GM18508 (cell line): Measurements from ENCODE around the gene CYTIP.

Experiments used
- ATAC-seq: cut with Tn5 transposase; IDR thresholded peaks from one replicate; pipeline ENCODE4 v1.9.1; 2021; ENCODE audit warnings: moderate number of reproducible peaks; ENCODE audit not compliant: insufficient read depth, unreplicated experiment

Gene CYTIP

DNA sequence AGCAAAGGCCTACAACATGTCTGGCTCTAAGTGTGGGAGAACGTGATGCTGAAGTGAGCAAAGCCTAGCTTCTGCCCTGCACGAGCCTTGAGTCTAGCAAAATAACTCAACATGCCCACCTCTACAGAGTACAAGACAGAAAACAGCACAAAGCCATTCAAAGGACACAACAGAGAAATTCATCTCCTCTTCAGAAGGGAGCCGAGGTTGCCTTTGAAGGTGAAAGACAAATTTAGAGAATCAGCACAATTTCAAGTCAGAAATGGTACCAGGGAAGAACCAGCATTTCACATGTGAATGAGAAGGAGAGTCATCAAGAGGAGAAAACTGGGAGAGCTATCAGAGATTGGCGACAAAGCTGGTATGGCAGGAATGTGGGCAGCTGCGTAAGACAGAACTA is 21.7 kb upstream of the CYTIP start:
- ATAC-seq, result no peak

DNA sequence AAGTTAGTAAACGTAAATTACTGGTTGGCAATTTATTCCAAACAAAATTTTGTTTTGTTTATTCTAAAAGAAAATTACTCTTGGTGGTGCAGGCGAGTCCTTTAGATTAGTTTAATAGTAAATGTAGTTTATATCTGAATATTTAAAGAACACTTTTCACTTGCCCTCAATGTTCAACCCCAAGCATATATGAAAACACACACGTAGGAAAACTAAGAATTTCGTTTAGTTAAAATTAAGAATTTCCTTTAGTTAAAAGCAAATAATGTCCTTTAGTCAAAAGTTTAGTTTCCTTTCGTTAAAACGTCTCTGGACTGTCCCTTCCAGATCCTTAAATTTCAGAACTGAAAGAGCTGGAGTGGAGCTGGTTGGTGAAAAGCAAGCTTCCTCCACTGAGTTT is 19.1 kb upstream of the CYTIP start:
- no peak for ATAC-seq

DNA sequence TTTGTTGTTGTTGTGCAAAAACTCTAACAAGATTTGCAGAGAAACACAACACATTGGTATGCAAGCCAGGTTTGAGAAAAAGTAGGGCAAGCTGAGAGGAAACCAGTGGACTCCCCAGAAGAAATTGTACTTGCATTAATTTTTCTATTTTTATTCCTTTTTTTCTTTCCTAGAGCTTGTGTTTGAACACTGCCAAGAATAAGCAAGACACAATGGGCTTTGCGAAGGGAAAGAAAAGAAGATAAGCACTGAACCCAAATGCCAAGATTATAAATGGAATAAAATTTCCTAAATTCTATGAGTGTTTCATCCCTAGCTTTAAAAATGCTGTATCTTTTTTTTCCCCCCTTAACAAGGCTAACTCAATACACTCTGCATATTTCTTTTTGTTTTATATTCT is 17.0 kb upstream of the CYTIP start:
- no peak for ATAC-seq

DNA sequence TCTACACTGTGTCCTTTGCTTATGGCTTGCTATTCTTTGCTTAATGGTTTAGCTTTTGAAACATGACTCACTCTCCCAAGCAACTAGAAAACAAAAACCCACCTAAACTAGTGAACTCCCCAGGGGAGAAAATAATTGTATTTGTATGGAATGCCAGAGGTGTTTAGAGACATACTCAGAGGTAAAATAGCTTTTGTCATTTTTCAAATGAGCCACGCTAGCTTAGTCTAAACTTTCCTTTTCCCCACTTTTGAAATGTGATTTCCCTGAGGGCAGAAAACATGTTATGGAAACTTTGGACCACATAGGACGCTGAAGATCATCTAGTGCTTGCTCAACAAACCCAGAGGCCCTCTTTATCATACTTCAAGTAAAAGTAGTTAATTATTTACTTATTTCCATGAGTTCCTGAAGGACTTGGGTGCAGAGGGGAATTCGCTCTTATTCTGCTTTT is 16.5 kb upstream of the CYTIP start:
- no peak for ATAC-seq

DNA sequence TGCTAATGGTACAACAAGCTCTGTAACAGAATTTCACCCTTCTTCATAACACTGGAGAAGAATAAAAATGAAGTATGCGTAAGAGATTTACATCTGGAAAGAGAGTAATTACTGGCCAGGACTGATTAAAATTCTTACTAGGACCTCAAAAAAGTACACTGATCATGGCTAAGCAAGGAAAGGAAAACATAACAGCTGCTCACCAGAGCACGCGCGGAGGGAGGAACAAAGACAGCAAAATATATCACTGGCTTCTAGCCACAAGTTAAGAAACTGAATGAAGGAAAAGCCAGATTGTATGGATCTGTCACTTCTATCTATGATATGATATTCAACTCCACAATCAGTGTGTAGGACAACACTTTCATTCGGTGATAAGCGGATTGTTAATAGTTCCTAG is 15.6 kb upstream of the CYTIP start:
- no peak for ATAC-seq

DNA sequence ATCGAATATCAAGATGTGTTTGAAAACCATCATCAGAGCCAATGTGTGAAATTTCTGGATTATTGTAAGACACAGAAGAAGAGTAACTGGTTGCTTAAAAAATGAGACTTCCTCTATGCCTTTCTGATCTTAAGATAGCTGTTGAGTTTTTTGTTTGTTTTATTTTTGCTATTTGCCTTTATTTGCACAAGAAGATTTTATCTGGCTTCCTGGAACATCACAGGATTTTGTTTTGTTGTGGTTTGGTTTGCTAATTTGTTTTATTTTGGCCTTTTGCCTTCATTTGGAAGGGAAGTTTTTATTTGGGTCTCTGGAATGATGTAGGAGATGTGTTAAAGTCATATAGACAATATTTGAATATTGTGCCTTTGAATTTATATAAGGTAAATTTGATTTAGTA is 3.9 kb upstream of the CYTIP start:
- no peak for ATAC-seq

DNA sequence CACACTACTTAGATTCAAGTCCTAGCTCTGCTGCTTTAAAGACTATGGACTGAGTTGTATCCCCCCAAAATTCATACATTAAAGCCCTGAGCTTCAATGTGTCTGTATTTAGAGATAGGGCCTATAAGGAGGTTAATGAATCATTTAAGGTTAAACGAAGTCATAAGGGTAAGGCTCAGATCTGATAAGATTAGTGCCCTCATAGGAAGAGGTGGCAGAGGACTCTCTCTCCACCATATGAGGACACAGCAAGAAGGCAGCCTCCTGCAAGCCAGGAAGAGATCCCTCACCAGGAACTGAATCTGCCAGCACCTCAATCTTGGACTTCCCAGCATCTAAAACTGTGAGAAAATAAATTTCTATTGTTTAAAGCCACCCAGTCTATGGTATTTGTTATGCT is 3.1 kb upstream of the CYTIP start:
- no peak for ATAC-seq

DNA sequence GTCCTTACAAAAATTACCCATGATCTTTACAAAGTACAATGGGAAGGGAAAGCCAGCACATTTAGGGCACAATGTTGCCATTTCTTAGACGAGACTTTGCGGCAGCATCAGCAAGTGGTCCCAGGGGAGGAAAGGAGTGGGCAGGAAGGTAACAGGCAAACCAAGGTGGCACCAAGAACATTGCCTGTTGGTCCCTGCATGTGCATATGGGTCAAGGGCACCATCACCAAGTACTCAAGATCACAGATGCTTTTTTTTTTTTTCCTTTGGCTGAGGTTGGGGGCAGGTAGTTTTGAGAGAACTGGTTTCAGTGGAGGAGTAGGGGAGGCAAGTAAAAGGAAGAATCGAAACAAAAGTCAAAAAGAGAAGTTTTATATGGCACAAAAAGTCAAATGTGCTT is 752 bp upstream of the CYTIP start:
- ATAC-seq, result no peak

DNA sequence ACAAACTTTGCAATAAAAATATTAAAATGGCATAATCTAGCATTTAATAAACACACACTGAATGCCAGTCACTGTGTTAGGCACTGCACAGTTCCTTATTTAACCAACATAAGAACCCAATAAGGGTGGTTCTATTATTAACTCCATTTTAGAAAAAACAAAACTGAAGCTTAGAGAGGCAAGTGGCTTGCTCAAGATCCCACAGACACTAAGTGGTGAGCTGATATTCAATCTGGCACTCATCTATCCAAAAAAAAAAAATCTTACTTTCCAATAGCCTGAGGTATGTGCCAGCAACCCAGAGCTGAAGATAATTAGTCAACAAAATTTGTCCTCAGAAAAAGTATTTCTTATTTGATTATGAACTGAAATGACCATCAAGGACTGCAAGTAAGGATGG is 799 bp downstream of the CYTIP start:
- ATAC-seq, result no peak

DNA sequence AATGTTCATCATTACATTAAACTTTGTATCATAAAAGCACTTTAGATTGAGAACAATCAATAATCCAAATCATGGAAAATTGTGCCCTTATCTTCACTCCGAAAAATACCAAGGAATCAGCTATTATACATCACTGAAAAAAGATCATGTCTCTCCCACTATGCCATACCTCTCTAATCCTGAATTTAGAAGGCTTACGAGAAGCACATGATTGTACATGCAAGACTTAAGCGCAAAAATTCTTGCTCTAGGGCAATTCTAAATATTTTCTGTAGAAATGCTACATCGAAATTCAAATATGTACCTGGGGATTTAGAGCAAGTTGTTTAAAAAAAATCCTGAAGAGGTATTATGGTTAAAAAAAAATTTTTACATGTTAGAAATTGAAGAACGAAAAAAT is 1.3 kb downstream of the CYTIP start:
- no peak for ATAC-seq

DNA sequence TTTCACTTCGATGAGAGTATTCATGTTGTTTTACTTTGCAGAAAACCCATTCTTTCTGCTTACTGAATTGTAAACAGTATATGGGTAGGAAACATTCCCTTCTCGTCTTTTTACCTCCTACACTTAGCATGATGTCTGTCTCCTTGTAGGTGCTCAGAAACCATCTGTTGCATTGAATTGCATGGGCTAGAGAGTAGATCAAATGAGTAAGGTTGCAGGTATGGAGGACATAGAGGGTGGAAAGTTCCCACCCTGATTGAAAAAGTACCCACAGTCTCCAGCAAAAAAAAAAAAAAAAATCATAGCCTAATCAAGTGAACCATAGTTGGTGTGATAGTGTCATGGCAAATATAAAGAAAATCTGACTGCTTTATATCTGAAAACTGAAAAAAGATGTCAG is 1.7 kb downstream of the CYTIP start:
- ATAC-seq, result no peak

DNA sequence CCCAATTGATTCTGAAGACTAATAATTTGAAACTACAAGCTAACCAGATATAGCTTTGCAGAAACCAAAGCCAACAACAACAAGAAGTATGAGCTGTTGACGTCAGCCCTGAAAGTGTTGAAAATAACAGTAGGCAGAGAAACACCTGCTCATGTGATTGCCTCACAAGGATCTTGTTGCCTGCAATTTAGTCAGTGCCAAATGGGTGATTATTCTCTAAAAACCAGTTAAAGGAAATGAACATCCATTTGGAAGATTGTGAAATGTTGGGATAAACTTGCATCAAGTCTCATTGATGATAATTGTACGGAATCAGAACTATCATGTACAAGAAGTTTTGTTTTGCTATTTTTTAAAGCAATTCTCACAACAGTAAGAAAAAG is 2.8 kb downstream of the CYTIP start:
- ATAC-seq, result peak; percentile 25

DNA sequence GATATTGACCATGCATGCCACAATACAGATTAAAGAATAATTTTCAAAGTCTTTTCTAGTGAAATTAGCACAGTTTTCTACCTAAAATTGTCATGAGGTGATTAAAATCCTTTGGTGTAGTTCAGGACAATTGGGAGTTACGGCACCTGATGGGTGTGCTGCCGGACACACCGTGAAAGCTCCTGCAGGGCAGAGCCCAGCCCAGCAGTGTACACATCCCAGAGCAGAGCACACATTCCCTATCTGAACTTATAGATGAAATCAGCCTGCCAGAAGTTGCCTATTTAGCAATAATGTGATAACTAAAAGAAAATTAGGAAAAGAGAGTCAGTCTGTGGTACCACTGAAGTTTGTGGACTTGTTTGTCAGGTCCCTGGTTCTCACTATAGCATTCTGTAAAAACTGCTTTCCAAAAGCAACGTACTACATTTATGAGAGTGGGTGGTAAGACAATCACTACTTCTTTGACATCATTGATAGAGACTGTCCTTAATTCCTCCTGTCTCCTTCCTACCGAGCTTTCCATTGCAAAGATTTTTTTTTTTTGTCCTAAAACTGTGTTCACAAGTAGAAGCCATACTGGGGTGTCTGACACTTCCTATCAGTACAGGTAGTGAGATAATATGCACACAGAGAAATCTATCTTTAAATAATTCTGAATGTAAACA is 3.4 kb downstream of the CYTIP start:
- no peak for ATAC-seq

DNA sequence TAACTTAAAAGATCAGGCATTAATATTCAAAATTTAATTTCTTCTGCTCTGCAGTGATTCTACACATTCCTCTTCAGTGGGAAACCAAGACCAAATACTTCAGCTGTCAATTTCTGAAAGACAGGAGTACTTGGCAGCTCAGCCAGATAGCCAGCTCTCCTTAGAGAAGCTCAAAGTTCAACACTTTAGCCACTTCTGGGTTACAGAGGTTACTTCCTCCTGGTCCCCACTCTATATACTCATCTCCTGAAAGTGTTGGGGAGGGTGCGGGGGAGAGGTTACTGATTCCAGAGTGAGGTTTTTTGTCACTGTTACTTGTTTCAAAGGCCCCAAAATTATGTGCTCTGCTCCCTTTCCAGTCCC is 4.1 kb downstream of the CYTIP start:
- ATAC-seq, result peak; percentile 31

DNA sequence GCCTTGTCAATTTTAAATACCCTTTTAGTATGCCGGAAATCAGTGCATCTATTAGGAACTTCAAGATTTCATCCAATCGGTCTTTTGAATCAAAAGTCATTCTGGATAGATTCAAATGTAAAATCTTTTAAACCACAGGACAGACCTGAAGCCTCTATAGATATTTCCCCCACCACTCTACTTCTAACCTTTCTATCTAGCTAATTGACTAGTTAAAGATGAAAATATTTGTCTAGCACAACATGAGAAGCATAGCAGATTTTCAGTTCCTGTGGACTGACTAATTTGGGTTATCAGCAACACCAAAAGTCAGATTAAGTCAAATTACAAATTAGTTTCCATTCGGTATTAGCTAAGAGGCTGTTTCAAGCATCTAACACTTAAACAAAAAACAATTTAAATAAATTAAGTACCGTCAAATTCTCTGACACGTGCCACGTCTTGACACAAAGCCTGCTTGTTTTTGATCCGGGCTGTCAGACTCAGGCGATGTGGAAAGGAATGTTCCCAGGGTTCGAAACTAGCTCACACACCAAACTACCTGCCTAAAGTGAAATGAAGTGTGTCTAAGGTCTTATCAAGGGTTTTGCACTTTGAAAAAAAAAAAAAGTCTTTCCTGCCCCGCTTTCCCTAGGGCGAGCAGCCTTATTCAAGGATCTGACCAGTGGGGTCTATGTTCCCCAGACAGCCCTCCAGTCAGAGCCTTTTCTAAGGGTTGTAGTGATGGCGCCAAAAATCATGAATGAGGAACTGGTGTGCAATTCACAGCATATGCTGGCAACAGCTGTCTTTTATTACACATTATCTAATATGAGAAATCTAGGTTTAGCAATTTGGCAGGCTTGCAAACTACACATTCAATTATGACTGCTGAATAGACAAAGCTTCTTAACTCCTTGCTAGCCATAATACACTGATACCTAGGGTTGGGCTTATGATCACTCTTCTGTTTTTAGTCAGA is 4.7 kb downstream of the CYTIP start:
- peak; percentile 9 for ATAC-seq

DNA sequence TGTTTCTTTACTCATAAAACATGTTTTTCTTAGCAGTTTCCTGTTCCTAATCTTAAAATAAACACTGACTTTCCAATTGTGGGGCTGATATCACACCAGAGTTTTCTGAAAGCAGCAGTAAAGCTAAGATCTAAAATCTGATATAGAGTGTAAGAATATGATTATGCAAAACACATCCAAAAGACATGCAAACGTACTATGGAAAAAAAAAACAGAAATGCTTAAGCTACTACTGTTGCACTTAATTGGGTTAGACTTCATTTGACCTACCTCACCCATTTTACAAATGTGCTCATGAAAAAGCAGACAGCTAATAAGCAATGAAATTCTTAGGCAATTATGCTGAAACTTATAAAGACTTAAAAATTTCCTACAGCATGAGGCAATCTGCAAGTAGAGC is 10.5 kb downstream of the CYTIP start:
- no peak for ATAC-seq

DNA sequence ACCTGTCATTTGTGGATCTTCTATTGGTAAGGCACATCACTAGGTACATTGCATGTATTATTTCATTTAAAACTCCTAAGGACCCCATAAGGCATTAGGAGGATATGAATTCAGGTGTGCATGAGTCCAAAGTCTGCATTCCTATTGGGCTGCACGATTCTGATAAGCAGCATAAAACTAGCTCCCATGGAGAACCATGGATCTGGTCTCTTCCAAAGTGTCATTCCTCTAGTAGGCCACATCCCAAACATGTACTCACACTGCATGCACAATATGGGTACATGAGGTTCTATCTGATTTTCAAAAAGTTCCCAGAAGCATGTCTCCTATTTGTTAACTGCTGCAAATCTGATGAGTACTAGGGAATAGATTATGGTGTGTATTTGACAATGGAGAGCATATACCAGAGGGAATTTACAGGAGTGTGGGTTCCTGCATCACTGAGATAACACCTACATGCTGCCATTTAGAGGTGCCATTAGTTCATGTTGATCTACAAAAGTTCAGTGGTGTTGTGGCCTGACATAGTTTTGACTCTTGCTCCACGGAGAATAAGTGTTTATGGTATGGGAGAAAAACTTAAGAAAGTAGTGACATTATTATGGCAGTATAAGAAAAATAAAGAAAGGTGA is 11.3 kb downstream of the CYTIP start:
- ATAC-seq, result no peak

DNA sequence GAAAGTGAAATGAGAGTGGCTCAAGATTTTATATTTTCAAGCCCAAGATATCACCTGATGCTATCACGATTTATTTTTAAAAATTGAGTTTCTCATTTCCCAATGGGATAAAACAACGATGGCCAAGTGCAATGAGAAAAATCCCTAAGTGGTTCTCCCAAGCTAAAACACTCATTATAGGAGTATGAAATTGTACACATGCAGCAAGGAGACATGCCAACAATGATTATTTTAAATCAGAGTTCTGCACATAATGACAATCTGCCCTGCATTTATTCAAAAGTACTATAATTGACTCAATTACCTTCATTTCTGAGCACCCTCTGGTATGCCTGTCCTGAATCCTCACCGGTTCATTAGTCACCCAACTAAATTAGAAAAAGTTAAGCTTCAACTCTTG is 12.7 kb downstream of the CYTIP start:
- ATAC-seq, result no peak

DNA sequence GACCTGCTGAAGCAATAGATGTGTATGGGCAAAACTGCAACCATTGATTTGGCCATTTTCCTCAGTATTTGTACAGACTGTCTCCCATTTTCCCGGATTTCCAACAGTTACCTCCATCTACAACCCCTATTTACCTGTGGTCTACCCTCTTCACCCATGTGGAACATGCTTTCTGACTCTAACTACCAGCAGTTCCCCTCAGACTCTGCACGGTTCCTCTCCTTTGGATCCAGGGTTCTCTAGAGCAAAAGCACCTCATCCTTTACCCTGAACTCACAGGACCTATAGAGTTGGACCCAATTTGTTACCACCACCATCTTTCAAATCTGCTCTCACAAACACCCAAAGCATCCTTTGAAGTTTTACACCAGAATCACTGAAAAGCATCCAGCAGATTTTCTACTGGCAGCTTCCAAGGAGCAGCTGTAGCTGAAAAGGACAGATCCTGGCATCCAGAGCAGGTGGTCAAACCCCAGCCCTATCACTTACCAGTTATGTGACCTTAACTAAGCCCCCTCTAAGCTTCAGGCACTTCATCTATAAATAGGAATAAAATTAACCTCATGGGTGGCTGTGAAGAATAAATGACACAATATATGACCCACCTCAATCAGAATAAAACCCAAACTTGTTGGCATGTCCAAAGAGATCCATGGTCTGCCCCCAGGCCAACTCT is 15.3 kb downstream of the CYTIP start:
- no peak for ATAC-seq

DNA sequence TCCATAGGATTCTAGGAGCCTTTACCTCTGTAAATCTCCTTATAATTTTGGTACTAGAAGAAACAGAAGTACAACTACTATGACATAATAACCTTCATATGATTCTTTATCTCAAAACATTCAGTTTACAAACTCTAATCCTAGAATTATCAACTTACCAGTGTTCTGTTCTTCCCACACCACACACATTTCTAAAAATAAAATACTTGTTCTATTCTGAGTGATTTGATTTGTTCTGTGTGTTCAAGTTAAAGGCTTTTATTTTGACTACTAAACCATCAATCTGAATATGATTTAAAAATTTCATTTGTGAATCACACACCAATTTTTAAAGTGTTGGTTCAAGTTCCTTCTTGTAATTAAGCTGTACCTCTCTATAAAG is 16.0 kb downstream of the CYTIP start:
- ATAC-seq, result no peak
